NT2/D1 (cell line): Measurements from ENCODE around the gene TRAK1.

Source experiments
- SUZ12 ChIP-seq: IDR thresholded peaks from 2 replicates; pipeline ENCODE4 v1.6.1; 2011; ENCODE audit not compliant: insufficient read length, insufficient read depth; ENCODE audit errors: extremely low read depth
- YY1 ChIP-seq: IDR thresholded peaks from 2 replicates; pipeline ENCODE4 v1.6.1; 2011; ENCODE audit not compliant: insufficient read length, insufficient read depth
- ZNF274 ChIP-seq: IDR thresholded peaks from 2 replicates; pipeline ENCODE4 v1.6.1; 2011; ENCODE audit warnings: mild to moderate bottlenecking, low read depth, low read length

- TF ChIP-seq ZNF274 (no peak), YY1 (no peak), SUZ12 (no peak)
Observed at GRCh38 chr3:42177801-42178150, 86.6 kb downstream of the TRAK1 start.
